HG03520 (cell line): ENCODE measurements around the gene CDK14.
A peak's percentile ranks its signal among the peaks of the same experiment; 100 is the strongest.
"Not testable (repeated sequence)": the region's sequence is repeated elsewhere in the genome, so short reads cannot be mapped to it uniquely, and the experiment has no call there.

ENCODE experiments used
- ATAC-seq: cut with Tn5 transposase; IDR thresholded peaks from one replicate; pipeline ENCODE4 v1.9.1; 2021; ENCODE audit warnings: mild to moderate bottlenecking, moderate library complexity; ENCODE audit not compliant: unreplicated experiment

Gene CDK14

GRCh38 chr7:90629297-90629918 is 33.3 kb downstream of the CDK14 start:
- peak; percentile 82 for ATAC-seq

- ATAC-seq: no peak
Observed at GRCh38 chr7:90631502-90631901, 35.4 kb downstream of the CDK14 start.

- not testable (repeated sequence) for ATAC-seq
Observed at GRCh38 chr7:90639683-90640082, 43.6 kb downstream of the CDK14 start.

- no peak for ATAC-seq
Observed at GRCh38 chr7:90642978-90643377, 46.9 kb downstream of the CDK14 start.

GRCh38 chr7:90645784-90646183 is 49.7 kb downstream of the CDK14 start:
- ATAC-seq: no peak

DNA sequence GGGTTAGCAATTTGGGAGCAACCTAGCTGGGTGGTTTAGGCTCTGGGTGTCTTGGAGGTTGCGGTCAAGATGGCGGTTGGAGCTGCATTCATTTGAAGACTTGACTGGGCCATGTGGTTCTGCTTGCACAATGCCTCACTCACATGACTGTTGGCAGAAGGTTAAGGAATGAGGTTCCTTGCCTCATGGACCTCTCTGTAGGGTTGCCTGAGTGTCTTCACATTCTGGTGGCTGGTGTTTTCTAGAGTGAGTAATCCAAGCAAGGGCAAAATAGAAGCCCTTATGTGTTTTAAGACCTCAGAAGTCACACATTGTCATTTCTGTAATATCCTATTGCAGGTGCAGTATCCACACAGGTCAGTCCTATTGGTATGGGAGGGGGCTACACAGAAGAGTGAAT is 52.0 kb downstream of the CDK14 start:
- ATAC-seq: no peak

DNA sequence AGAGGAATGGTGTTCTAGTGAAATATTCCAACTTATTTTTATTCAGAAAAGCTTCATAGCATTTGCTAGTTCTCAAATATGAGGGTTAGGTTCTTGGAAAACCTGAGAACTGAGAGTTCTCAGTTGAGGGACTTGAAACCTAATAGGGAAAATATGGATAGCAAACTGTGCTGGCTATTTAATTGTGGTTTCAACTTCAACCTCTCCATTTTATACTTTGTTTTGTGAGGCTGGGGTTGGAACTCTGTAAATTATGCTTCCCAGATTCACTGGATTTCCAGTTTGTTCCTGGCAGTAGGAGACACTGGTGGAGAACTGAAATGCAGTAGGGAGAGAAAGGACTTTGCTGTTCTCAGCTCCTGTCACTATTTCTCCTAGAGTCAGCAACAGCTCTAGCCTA is 52.7 kb downstream of the CDK14 start:
- no peak for ATAC-seq

DNA sequence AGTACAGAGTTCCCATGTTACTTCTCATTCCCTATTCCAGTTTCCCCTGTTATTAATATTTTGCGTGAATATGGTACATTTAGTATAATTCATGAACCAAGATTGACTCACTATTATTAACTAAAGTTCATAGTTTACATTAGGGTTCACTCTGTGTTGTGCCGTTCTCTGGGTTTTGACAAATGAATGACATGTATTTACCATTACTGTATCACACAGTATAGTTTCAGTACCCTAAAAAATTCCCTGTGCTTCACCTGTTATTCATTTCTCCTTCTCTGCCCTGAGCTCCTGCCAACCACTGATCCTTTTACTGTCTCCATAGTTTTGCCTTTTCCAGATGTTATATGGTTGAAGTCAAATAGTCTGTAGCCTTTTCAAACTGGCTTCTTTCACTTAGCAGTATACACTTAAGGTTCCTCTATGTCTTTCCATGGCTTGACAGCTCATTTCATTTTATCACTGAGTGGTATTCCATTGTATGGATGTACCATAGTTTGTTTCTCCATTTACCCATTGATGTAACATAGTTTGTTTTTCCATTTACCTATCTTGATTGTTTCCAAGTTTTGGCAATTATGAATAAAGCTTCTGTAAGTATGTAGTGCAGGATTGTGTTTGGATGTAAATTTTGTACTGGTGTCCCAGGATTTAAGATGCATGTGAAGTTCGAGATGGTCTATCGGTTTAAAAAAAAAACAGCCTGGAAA is 58.8 kb downstream of the CDK14 start:
- ATAC-seq: no peak

GRCh38 chr7:90655566-90655965 is 59.4 kb downstream of the CDK14 start:
- no peak for ATAC-seq

DNA sequence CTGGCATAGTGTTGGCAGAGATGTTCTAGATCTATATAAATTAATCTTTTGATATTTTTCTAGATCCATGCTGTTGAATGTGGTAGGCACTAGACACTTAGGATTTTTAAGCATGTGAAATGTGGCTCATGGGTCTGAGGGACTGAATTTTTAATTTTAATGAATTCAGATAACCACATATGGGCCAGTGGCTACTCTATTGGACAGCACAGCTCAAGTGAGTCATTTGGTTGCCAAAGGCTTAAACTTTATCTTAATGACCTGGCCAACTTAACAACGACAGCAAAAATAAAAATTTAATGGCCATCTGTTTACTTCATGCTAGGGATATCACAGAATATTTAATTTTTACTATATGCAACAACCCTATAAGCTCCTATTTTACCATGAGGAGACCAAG is 61.4 kb downstream of the CDK14 start:
- no peak for ATAC-seq

DNA sequence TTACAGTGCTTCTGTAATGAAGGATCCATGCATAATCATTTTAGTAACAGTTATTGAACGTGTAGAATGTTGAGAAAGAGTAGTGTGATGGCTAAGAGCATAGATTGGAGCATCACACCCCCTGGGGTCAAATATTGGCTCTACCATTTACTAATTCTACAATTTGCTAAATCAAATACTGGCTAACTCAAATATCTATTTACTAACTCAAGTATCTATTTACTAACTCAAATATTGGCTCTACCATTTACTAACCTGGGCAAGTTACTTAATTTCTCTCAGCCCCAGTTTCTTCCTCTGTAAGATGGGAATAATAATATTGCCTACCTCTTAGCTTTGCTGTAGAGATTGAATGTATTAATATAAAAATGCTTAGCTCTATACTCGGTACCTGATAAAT is 64.0 kb downstream of the CDK14 start:
- no peak for ATAC-seq

GRCh38 chr7:90660819-90661218 is 64.7 kb downstream of the CDK14 start:
- ATAC-seq: no peak

DNA sequence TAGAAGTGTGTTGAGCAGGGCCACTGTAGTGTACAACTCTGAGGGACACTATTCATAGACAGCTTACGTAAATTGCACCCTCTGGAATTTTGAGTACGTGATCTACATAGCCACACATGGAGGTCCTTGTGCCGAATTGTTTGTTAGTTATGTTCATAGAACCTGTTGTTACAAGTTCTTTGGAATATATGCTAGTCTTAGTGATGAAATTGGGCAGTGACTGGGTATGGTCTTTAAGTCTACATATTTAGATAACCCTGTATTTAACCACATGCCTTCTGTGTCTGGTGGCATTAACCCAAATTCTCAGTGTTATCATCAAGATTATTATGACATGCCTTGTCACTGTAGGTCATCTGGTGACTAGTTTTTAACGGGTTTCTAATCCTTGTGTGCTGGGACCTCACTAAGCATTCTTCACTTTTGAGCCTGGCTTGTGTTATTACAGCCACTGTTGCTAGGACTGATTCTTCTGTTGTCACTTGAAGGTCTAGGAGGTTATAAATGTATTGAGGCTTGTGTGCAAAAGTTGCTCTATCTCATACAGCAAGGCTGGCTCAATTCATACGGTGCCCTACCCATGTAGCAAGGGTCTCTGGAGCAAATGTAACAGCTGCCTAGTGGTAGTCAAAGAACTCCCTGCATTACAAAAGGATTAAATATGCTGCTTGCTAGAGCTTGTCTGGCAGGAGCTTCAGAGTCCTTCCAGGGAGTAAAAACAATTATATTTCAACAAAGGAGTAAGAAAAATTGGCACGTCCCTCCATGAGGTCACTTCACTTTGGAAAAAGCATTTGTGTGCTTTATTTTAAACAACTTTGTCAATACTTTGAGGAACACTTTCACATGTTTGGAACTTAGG is 65.4 kb downstream of the CDK14 start:
- no peak for ATAC-seq

DNA sequence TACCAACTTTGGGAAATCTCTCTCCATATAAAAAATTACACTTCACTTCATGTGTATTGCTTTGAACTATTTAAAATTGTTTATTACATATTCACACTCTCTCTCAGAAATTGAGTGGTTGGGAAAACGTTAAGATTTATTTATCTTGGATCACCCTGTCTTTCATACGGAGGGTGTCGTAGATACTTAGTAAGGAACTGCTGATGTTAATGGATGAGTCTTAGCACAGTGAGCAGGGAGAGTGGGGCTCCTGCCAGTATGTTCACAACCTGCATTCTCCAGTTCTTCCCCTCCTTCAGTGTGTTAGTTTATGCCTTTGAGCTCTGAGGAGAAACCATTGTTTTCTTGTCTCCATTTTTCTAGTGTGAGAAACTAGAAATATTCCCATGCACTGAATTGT is 67.1 kb downstream of the CDK14 start:
- ATAC-seq: no peak

DNA sequence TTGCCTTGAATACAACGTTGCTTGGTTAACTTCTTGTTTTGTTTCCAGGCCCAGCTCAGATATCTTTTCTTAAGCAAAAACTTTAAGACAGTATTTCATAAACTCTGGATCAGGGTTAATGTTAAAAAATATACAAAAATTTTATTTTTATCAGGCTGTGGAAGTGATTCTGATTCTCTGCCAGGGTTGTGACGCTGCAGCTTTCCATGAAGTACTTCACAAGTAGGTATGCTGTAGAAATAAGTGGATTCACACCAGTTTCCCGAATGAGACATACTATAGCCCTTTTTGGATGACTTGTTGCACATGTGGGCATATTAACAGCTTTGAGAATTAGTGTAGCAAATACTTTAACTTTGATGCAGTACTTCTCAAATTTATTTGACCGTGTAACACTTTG is 70.1 kb downstream of the CDK14 start:
- ATAC-seq: no peak

DNA sequence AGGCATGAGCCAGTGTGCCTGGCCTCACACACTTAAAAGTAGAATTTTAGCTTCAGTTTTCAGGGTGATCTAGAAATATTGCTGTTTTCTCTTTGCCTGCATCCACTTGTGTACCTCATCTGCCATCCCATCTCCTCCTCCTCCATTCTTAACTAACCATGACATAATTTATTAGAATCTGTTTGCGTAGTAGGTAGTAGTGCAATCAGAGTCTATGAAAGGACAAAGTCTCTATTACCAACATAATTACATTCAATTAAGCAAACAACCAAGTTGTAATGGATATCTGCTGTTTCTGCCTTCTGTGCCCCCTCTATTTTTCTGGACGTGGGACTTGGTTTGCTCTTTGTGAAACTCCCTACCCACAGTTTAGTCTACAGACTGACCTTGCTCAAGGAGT is 72.9 kb downstream of the CDK14 start:
- no peak for ATAC-seq

- ATAC-seq: no peak
Observed at GRCh38 chr7:90669492-90669891, 73.4 kb downstream of the CDK14 start.

DNA sequence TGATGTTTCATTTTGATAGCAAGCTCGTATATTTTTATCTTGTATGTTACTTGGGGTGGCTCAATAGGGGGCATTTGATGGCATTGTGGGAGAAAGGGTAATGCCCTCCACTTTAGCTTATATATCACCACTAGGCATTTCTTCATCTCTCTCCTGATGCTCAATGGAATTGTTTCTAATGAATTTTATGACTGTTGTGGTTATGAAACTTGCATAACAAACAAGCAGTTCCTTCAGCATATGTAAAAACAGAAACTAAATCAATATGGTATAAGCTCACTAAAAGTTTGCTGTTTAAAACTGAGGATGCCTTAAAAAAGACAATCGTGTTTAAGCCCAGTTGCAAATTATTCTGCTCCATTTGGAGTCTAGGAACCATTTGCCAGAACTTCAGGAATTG is 75.5 kb downstream of the CDK14 start:
- ATAC-seq: no peak

DNA sequence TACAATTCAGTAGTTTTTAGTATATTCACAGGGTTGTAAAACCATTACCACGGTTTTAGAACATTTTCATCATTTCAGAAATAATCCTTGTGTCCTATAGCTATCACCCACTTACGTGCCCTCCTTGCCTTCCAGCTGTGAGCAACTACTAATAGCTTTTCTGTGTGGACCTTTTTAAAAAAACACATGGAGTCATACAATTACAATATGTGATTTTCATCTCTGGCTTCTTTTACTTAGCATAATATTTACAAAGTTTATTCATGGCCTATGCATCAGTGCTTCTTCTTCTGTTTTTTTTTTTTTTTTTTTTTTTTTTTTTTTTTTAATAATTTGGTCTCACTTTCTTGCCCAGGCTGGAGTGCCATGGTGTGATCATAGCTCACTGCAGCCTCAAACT is 76.1 kb downstream of the CDK14 start:
- ATAC-seq: no peak

GRCh38 chr7:90674625-90675024 is 78.5 kb downstream of the CDK14 start:
- ATAC-seq: no peak

- no peak for ATAC-seq
Observed at GRCh38 chr7:90675982-90676381, 79.9 kb downstream of the CDK14 start.
